ENCODE measurements around the gene ZNF638.

The ZNF638 gene

GRCh38 chr2:71462056-71462605 lies 130.5 kb downstream of the ZNF638 start:
- TF ChIP-seq CTCF (conservative IDR thresholded peaks at IDR 0.05), result no peak
- H3K27ac ChIP-seq, result no peak overlapping the region

GRCh38 chr2:71462641-71463341 lies 131.2 kb downstream of the ZNF638 start:
- no peak overlapping the region for H3K27ac ChIP-seq
- no peak for TF ChIP-seq CTCF (conservative IDR thresholded peaks at IDR 0.05)

- no peak for TF ChIP-seq CTCF (conservative IDR thresholded peaks at IDR 0.05)
- H3K27ac ChIP-seq, result no peak overlapping the region
Measured at GRCh38 chr2:71463342-71463654, 131.7 kb downstream of the ZNF638 start.

- TF ChIP-seq CTCF (conservative IDR thresholded peaks at IDR 0.05), result no peak
- H3K27ac ChIP-seq, result no peak overlapping the region
Measured at GRCh38 chr2:71464389-71464788, 132.8 kb downstream of the ZNF638 start.

- no peak overlapping the region for H3K27ac ChIP-seq
- no peak for TF ChIP-seq CTCF (conservative IDR thresholded peaks at IDR 0.05)
Measured at GRCh38 chr2:71465356-71465755, 133.8 kb downstream of the ZNF638 start.

GRCh38 chr2:71465961-71466300 lies 134.3 kb downstream of the ZNF638 start:
- peak overlapping the region; percentile 49; the same call in 1 of the 2 replicates for H3K27ac ChIP-seq
- TF ChIP-seq CTCF (conservative IDR thresholded peaks at IDR 0.05), result no peak

GRCh38 chr2:71466301-71467179 lies 135.0 kb downstream of the ZNF638 start:
- TF ChIP-seq CTCF (conservative IDR thresholded peaks at IDR 0.05), result no peak
- H3K27ac ChIP-seq, result peak overlapping the region; percentile 49

Measured in VCaP (cell line).